Measurements from ENCODE around the gene MBTPS1.

GRCh38 chr16:84080813-84081212 lies 35.9 kb downstream of the MBTPS1 start:
- no peak for TF ChIP-seq EZH2 (IDR thresholded peaks at IDR 0.05; ENCODE audit: low read length, missing control alignments)
- TF ChIP-seq, protein P1, sequence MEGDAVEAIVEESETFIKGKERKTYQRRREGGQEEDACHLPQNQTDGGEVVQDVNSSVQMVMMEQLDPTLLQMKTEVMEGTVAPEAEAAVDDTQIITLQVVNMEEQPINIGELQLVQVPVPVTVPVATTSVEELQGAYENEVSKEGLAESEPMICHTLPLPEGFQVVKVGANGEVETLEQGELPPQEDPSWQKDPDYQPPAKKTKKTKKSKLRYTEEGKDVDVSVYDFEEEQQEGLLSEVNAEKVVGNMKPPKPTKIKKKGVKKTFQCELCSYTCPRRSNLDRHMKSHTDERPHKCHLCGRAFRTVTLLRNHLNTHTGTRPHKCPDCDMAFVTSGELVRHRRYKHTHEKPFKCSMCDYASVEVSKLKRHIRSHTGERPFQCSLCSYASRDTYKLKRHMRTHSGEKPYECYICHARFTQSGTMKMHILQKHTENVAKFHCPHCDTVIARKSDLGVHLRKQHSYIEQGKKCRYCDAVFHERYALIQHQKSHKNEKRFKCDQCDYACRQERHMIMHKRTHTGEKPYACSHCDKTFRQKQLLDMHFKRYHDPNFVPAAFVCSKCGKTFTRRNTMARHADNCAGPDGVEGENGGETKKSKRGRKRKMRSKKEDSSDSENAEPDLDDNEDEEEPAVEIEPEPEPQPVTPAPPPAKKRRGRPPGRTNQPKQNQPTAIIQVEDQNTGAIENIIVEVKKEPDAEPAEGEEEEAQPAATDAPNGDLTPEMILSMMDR (conservative IDR thresholded peaks at IDR 0.05 in 1 of 2, IDR thresholded peaks at IDR 0.05 in 1 of 2; ENCODE audit: low read depth in 1 of 2, low read length in 2 of 2), result no peak

Measured in fibroblast of lung (primary cell).